Measurements from ENCODE around the gene JAK3. TPM values are rescaled to one million over a fixed set of nuclear protein-coding genes. Genes with fewer than 3 reads are reported as not detected.

Gene JAK3
- total and polyA plus RNA-seq, 2 of the 13 experiments (the other 11 are each of a cell fraction or from before 2014, with no cell fraction given) = 3.4 to 18.6 TPM

DNA sequence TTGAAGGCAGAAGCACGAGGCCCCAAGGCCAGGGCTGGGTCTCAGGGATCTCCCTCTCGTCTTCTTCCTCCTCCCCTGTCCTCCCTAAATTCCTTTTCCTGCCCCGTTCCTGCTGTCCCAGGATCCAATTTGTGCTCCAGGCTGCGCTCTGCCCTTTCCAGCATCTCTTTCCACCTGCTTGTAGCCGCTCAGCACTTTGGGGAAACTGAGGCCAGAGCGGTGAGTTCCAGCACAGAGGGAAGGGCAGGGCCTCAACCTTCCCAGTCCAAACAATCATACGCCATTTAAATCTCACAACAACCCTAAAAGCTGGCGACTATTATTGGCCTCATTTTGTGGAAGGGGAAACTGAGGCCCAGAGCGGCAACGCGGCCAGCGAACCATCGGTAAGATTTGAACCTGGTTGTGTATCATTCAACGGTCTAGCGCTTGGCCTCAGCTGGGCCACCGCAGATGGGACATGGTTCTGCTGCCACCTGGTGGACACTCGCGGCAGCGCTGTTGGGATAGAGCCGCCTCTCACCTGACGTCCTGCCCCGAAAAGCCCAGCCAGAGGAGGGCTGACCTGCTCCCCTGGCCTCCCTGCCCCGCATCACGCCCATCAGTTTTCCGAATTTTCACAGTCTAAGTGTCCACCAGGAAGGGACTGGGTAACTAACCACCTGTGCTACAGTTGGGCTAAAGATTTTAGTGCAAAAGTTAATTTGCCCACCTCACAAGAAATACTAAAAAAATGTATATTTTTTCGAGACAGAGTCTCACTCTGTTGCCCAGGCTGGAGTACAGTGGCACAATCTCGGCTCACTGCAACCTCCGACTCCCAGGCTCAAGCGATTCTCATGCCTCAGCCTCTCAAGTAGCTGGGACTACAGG lies 7.7 kb upstream of the JAK3 start (continued):
- TF ChIP-seq, protein P1, sequence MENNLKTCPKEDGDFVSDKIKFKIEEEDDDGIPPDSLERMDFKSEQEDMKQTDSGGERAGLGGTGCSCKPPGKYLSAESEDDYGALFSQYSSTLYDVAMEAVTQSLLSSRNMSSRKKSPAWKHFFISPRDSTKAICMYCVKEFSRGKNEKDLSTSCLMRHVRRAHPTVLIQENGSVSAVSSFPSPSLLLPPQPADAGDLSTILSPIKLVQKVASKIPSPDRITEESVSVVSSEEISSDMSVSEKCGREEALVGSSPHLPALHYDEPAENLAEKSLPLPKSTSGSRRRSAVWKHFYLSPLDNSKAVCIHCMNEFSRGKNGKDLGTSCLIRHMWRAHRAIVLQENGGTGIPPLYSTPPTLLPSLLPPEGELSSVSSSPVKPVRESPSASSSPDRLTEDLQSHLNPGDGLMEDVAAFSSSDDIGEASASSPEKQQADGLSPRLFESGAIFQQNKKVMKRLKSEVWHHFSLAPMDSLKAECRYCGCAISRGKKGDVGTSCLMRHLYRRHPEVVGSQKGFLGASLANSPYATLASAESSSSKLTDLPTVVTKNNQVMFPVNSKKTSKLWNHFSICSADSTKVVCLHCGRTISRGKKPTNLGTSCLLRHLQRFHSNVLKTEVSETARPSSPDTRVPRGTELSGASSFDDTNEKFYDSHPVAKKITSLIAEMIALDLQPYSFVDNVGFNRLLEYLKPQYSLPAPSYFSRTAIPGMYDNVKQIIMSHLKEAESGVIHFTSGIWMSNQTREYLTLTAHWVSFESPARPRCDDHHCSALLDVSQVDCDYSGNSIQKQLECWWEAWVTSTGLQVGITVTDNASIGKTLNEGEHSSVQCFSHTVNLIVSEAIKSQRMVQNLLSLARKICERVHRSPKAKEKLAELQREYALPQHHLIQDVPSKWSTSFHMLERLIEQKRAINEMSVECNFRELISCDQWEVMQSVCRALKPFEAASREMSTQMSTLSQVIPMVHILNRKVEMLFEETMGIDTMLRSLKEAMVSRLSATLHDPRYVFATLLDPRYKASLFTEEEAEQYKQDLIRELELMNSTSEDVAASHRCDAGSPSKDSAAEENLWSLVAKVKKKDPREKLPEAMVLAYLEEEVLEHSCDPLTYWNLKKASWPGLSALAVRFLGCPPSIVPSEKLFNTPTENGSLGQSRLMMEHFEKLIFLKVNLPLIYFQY (CRISPR knock-in tag; IDR thresholded peaks at IDR 0.05; ENCODE audit: borderline replicate concordance) = 0 out of 2 replicates have a peak, but pooled peaks have one; percentile 44
- no peak for TF ChIP-seq ZNF12 (CRISPR knock-in tag; IDR thresholded peaks at IDR 0.05)
- TF ChIP-seq MXI1 (IDR thresholded peaks at IDR 0.05; ENCODE audit: borderline replicate concordance, low read depth, low read length) = peak; percentile 19; the same call in 1 of the 3 replicates
- no peak for TF ChIP-seq REL (CRISPR knock-in tag; conservative IDR thresholded peaks at IDR 0.05)
- no peak for TF ChIP-seq ZSCAN30 (CRISPR knock-in tag; IDR thresholded peaks at IDR 0.05)
- TF ChIP-seq SPEN (CRISPR knock-in tag; IDR thresholded peaks at IDR 0.05; ENCODE audit: low read depth) = peak; percentile 75
- TF ChIP-seq ZC3H13 (CRISPR knock-in tag; IDR thresholded peaks at IDR 0.05) = no peak
- TF ChIP-seq, protein P2, sequence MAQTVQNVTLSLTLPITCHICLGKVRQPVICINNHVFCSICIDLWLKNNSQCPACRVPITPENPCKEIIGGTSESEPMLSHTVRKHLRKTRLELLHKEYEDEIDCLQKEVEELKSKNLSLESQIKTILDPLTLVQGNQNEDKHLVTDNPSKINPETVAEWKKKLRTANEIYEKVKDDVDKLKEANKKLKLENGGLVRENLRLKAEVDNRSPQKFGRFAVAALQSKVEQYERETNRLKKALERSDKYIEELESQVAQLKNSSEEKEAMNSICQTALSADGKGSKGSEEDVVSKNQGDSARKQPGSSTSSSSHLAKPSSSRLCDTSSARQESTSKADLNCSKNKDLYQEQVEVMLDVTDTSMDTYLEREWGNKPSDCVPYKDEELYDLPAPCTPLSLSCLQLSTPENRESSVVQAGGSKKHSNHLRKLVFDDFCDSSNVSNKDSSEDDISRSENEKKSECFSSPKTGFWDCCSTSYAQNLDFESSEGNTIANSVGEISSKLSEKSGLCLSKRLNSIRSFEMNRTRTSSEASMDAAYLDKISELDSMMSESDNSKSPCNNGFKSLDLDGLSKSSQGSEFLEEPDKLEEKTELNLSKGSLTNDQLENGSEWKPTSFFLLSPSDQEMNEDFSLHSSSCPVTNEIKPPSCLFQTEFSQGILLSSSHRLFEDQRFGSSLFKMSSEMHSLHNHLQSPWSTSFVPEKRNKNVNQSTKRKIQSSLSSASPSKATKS (CRISPR knock-in tag; IDR thresholded peaks at IDR 0.05) = no peak
- TF ChIP-seq TBX3 (IDR thresholded peaks at IDR 0.05; ENCODE audit: borderline replicate concordance) = no peak
- TF ChIP-seq, protein P3, sequence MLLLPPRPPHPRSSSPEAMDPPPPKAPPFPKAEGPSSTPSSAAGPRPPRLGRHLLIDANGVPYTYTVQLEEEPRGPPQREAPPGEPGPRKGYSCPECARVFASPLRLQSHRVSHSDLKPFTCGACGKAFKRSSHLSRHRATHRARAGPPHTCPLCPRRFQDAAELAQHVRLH (CRISPR knock-in tag; IDR thresholded peaks at IDR 0.05; ENCODE audit: borderline replicate concordance, low read depth) = no peak; the same call in 1 of the 2 replicates
- no peak for TF ChIP-seq ZNF761 (CRISPR knock-in tag; conservative IDR thresholded peaks at IDR 0.05)
- TF ChIP-seq, protein P4, sequence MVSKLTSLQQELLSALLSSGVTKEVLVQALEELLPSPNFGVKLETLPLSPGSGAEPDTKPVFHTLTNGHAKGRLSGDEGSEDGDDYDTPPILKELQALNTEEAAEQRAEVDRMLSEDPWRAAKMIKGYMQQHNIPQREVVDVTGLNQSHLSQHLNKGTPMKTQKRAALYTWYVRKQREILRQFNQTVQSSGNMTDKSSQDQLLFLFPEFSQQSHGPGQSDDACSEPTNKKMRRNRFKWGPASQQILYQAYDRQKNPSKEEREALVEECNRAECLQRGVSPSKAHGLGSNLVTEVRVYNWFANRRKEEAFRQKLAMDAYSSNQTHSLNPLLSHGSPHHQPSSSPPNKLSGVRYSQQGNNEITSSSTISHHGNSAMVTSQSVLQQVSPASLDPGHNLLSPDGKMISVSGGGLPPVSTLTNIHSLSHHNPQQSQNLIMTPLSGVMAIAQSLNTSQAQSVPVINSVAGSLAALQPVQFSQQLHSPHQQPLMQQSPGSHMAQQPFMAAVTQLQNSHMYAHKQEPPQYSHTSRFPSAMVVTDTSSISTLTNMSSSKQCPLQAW (CRISPR knock-in tag; IDR thresholded peaks at IDR 0.05) = peak; percentile 67
- no peak for TF ChIP-seq KLF15 (CRISPR knock-in tag; IDR thresholded peaks at IDR 0.05; ENCODE audit: borderline replicate concordance)
- TF ChIP-seq HDAC2 (CRISPR knock-in tag; IDR thresholded peaks at IDR 0.05) = no peak
- TF ChIP-seq, protein P5, sequence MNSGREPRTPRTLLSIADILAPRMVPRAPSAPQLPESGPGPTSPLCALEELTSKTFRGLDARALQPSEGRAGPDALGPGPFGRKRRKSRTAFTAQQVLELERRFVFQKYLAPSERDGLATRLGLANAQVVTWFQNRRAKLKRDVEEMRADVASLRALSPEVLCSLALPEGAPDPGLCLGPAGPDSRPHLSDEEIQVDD (CRISPR knock-in tag; IDR thresholded peaks at IDR 0.05; ENCODE audit: borderline replicate concordance) = no peak
- peak; percentile 17; the same call in 1 of the 2 replicates for TF ChIP-seq ZNF331 (CRISPR knock-in tag; IDR thresholded peaks at IDR 0.05)
- no peak for TF ChIP-seq POLR2AphosphoS2 (IDR thresholded peaks at IDR 0.05; ENCODE audit: low read depth, low read length)
- TF ChIP-seq KLF16 (CRISPR knock-in tag; IDR thresholded peaks at IDR 0.05) = no peak
- no peak for TF ChIP-seq MAZ (IDR thresholded peaks at IDR 0.05; ENCODE audit: borderline replicate concordance, low read depth, low read length)
- 0 out of 2 replicates have a peak, but pooled peaks have one; percentile 43 for TF ChIP-seq MAZ (CRISPR knock-in tag; IDR thresholded peaks at IDR 0.05; ENCODE audit: low read depth)
